Middle frontal gyrus (tissue), 1 donor: ENCODE results near the gene ADH5.
"Not testable (repeated sequence)": the region's sequence is repeated elsewhere in the genome, so short reads cannot be mapped to it uniquely, and the experiment has no call there.

Source experiments
- DNase-seq: peaks from one replicate; pipeline ENCODE4 v3.0.0-alpha.2; 2015; ENCODE audit warnings: low spot score; ENCODE audit errors: extremely low spot score

Gene ADH5

GRCh38 chr4:99029852-99030251 lies 58.7 kb downstream of the ADH5 start:
- no peak for DNase-seq

- DNase-seq: no peak
These were observed 59.4 kb downstream of the ADH5 start for GRCh38 chr4:99029018-99029735.

GRCh38 chr4:99028187-99028586 lies 60.4 kb downstream of the ADH5 start:
- no peak for DNase-seq

- DNase-seq: no peak
These were observed 61.3 kb downstream of the ADH5 start for GRCh38 chr4:99027304-99027703.

GRCh38 chr4:99025506-99025905 lies 63.1 kb downstream of the ADH5 start:
- no peak for DNase-seq

- DNase-seq: no peak
These were observed 63.9 kb downstream of the ADH5 start for GRCh38 chr4:99024481-99025275.

GRCh38 chr4:99023800-99024251 lies 64.8 kb downstream of the ADH5 start:
- not testable (repeated sequence) for DNase-seq

- no peak for DNase-seq
These were observed 66.0 kb downstream of the ADH5 start for GRCh38 chr4:99022566-99022965.

GRCh38 chr4:99021386-99021785 lies 67.2 kb downstream of the ADH5 start:
- no peak for DNase-seq
